Fibroblast of villous mesenchyme (primary cell): ENCODE results near the gene STK33. TPM values are rescaled to one million over a fixed set of nuclear protein-coding genes. Genes with fewer than 3 reads are reported as not detected.

Experiments
- DNase-seq: peaks from one replicate; pipeline ENCODE4 v3.0.0-alpha.2; 2010; ENCODE audit warnings: low read depth
- H3K4me3 ChIP-seq: 2 replicates; pipeline ENCODE4 v1.5.1; 2011; ENCODE audit warnings: low read depth, mild to moderate bottlenecking, low read length
- total RNA-seq: library from RNA; depleted of rRNA; stranded (reverse); fragments of >200 nt; gene quantifications from 2 replicates; pipeline ENCODE4 v1.2.3, GENCODE V29; 2012
- TF ChIP-seq, protein P1 (sequence below): IDR thresholded peaks from 2 replicates; pipeline ENCODE4 v1.5.1; 2012; ENCODE audit warnings: low read depth, mild to moderate bottlenecking, low read length; ENCODE audit not compliant: insufficient read depth

The STK33 gene
- total RNA-seq, 1 donor = 5.6 TPM

DNA sequence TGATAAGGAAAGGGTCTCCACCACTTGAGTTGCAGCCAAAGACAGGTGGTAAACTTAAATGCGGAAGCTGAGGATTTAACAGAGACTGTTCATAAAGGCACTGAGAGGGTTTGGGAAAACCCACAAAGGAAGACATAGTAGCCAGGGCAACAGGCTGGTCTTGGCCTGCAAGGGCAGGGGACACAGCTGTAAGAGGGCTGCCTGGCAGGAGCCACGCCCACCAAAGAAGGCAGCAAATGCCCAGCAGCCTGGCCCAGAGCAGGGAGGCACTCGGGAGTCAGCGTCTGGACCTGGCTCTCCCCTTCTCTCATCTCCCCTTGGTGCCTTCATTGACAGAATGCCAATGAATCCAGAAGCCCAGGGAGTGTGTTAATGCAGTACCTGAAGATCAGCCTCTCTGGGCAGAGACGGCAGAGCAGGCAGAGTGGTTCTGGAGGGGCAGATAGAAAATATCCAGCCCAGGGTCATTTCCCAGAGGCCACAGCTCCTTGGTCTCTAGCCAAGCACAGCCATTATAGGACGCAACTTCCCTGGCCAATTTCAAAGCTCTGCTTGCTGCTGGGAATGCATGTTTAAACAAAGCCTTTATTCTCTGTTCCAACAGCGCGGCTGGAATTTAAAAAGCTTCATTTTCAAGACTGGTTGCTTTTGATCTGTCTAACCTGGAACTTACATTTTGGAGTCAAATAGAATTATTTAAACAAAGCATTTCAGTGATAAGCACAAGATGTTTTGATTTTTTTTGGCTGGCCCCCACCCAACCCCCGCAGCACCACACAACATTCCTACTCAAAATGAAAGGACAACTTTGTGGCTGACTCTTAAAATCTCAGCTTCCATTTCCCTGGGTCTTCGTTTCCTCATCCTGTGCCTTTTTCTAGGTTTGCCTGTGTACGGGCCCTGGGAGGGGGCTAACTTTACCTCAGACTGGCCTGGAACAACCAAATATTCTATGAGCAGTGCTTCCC, 204.7 kb downstream of the STK33 start:
- TF ChIP-seq, protein P1, sequence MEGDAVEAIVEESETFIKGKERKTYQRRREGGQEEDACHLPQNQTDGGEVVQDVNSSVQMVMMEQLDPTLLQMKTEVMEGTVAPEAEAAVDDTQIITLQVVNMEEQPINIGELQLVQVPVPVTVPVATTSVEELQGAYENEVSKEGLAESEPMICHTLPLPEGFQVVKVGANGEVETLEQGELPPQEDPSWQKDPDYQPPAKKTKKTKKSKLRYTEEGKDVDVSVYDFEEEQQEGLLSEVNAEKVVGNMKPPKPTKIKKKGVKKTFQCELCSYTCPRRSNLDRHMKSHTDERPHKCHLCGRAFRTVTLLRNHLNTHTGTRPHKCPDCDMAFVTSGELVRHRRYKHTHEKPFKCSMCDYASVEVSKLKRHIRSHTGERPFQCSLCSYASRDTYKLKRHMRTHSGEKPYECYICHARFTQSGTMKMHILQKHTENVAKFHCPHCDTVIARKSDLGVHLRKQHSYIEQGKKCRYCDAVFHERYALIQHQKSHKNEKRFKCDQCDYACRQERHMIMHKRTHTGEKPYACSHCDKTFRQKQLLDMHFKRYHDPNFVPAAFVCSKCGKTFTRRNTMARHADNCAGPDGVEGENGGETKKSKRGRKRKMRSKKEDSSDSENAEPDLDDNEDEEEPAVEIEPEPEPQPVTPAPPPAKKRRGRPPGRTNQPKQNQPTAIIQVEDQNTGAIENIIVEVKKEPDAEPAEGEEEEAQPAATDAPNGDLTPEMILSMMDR = no peak
- H3K4me3 ChIP-seq = no peak overlapping the region
- no peak for DNase-seq

DNA sequence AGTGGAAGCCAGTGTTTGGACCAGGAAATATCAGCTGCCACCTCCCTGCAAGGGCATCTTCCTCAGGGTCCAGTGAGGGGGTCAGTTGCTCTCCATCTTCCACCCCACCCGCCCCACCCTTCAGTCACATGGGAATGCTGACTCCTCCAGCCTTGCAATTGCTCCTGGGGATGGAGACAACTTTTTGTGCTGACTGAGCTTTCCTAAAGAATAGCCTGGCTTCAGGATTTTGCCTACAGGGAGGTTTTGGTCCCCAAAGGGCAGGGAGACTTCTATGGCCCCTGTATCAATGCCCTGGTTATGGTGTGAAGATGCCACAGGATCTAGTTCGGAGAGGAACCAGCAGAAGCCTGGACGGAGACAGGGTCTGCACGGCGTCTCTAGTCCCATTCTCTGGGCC, 206.3 kb downstream of the STK33 start:
- no peak for DNase-seq
- TF ChIP-seq, protein P1 = no peak
- no peak overlapping the region for H3K4me3 ChIP-seq

DNA sequence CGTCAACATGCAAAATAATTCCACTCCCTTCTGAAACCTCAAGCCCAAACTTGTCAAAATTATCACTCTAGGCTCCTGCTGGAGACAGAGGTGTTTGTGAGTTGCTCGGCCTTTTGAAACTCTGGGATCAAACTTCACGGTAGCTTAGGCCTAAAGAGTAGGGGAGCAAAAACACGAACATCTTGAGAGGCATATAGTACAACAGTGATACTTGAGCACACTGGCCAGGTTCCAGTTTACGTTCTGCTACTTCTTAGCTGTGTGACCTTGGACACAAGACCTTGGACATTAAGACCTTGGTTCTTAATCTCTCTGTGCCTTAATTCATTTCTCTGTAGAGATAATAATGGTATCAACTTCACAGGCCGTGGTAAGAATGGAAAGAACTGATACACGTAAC, 206.9 kb downstream of the STK33 start:
- no peak for DNase-seq
- H3K4me3 ChIP-seq = no peak overlapping the region
- TF ChIP-seq, protein P1 = no peak

GRCh38 chr11:8386134-8386864, 207.7 kb downstream of the STK33 start:
- no peak overlapping the region for H3K4me3 ChIP-seq

GRCh38 chr11:8384199-8384821, 209.7 kb downstream of the STK33 start:
- DNase-seq = peak; percentile 83
- H3K4me3 ChIP-seq = peak overlapping the region; percentile 25
- TF ChIP-seq, protein P1 = peak; percentile 42

More at GRCh38 chr11:8386134-8386864, 207.7 kb downstream of the STK33 start:
- no peak for DNase-seq
- TF ChIP-seq, protein P1 = no peak

GRCh38 chr11:8383627-8384026, 210.4 kb downstream of the STK33 start:
- no peak overlapping the region for H3K4me3 ChIP-seq
- no peak for DNase-seq
- TF ChIP-seq, protein P1 = no peak
